Tibial nerve (tissue), 4 donors: ENCODE measurements around the gene GK. TPM values are rescaled to one million over a fixed set of nuclear protein-coding genes. Genes with fewer than 3 reads are reported as not detected.

Experiments
- DNase-seq, 2 donors: peaks; one replicate each; pipeline ENCODE4 v3.0.0-alpha.2; 2019; ENCODE audit warnings: low spot score in 2 of 2
- H3K27ac ChIP-seq, 4 donors: fragments of 200-600 bp; sonication (generic) in 3 of 4; one replicate each; pipeline ENCODE4 v1.5.1; 2017 to 2019; ENCODE audit warnings: mild to moderate bottlenecking in 1 of 4
- H3K27me3 ChIP-seq, 2 donors: fragments of 200-600 bp; sonication (generic) in 1 of 2; one replicate each; pipeline versions ENCODE4 v1.5.1 to v1.6.0; 2017 to 2019
- H3K36me3 ChIP-seq, 3 donors: fragments of 200-600 bp; sonication (generic); one replicate each; pipeline ENCODE4 v1.5.1; 2018 to 2019
- H3K4me1 ChIP-seq, 4 donors: fragments of 200-600 bp; sonication (generic) in 3 of 4; one replicate each; pipeline ENCODE4 v1.5.1; 2017 to 2019
- H3K4me3 ChIP-seq, 4 donors: fragments of 200-600 bp; sonication (generic) in 3 of 4; one replicate each; pipeline ENCODE4 v1.5.1; 2017 to 2019; ENCODE audit warnings: mild to moderate bottlenecking in 1 of 4, moderate library complexity in 1 of 4
- H3K9me3 ChIP-seq, 4 donors: fragments of 200-600 bp; sonication (generic) in 3 of 4; one replicate each; pipeline ENCODE4 v1.5.1; 2017 to 2019
- CTCF ChIP-seq, 5 experiments: fragments of 200-600 bp in 3 of 5; fragments of 450-650 bp in 2 of 5; sonication (generic) in 3 of 5; IDR thresholded peaks; one replicate each; pipeline ENCODE4 v1.5.1; 2016 to 2019; ENCODE audit warnings: antibody characterized with exemption in 5 of 5, mild to moderate bottlenecking in 3 of 5, moderate library complexity in 2 of 5
- EP300 ChIP-seq, 2 donors: sonication (generic); formaldehyde crosslinking; IDR thresholded peaks; one replicate each; pipeline ENCODE4 v1.6.1; 2017; ENCODE audit warnings: antibody characterized with exemption in 2 of 2, mild to moderate bottlenecking in 1 of 2
- POLR2A ChIP-seq, 2 donors: fragments of 450-650 bp; IDR thresholded peaks; one replicate each; pipeline ENCODE4 v1.6.1; 2017; ENCODE audit warnings: antibody characterized with exemption in 2 of 2, mild to moderate bottlenecking in 2 of 2, moderate library complexity in 2 of 2
- WGBS, 2 donors: methylation state at CpG; one replicate each; pipeline ENCODE4 v1.1.5; 2018; 5-methylcytosine and 5-hydroxymethylcytosine counted together
- total RNA-seq, 4 donors: library from RNA; depleted of rRNA; stranded (reverse); fragments of >200 nt; gene quantifications; one replicate each; pipeline ENCODE4 v1.1.0, GENCODE V29; 2016

The GK gene
- total RNA-seq, 4 donors from 2014 or later, result 2.8 to 11.4 (median 5.6) TPM

DNA sequence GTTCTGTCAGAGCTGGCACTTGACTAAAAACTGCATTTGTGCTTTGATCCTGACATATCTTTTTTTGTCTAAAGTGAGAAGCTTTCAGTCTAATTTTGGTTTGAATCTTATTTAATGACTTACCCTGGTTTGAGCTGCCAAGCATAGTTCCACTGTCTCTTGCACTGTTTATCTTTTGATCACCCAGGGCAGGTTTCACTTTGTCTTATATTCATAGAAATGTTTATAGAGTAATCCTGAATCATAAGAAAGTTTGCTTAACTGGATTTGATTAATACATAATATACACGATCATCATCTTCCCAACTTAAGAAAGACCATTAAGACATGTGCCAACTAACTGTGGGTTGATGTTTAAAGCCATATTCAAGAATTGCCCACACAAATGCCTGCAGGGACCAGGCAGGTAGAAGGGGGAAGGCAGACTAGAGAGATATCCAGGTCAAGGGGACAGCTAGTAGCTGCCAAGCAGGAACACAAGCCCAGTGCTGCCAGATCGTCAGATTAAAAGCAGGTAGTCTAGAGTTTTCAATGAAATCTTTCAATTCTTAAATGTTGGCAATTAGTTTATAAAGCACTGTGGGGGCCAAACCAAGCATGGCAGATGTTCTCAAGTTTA lies 1.9 kb downstream of the GK start:
- Histone ChIP-seq H3K4me1 (peaks cover 0 to 8% (median 0%) of the 10 kb centered on the region in 4 donors), H3K4me3 (no peak overlapping the region), H3K9me3 (no peaks in the 10 kb centered on the region), H3K27ac (no peak overlapping the region), H3K27me3 (no peaks in the 10 kb centered on the region), H3K36me3 (no peaks in the 10 kb centered on the region)
- TF ChIP-seq POLR2A (IDR thresholded peaks at IDR 0.05) (no peak), EP300 (IDR thresholded peaks at IDR 0.05) (no peak), CTCF (IDR thresholded peaks at IDR 0.05) (no peak)
- no peak for DNase-seq
- 71 to 75% methylated on average over 2 of the region's 2 CpGs for WGBS, 2 donors

GRCh38 chrX:30655991-30656390 lies 2.8 kb downstream of the GK start:
- Histone ChIP-seq H3K36me3 (no peaks in the 10 kb centered on the region), H3K27me3 (no peaks in the 10 kb centered on the region), H3K4me3 (no peak overlapping the region), H3K4me1 (peaks cover 0 to 8% (median 0%) of the 10 kb centered on the region in 4 donors), H3K27ac (no peak overlapping the region), H3K9me3 (no peaks in the 10 kb centered on the region)
- TF ChIP-seq CTCF (IDR thresholded peaks at IDR 0.05) (no peak), EP300 (IDR thresholded peaks at IDR 0.05) (no peak), POLR2A (IDR thresholded peaks at IDR 0.05) (no peak)
- DNase-seq, result no peak
- WGBS, 2 donors, result 66 to 86% methylated on average over 3 of the region's 3 CpGs

DNA sequence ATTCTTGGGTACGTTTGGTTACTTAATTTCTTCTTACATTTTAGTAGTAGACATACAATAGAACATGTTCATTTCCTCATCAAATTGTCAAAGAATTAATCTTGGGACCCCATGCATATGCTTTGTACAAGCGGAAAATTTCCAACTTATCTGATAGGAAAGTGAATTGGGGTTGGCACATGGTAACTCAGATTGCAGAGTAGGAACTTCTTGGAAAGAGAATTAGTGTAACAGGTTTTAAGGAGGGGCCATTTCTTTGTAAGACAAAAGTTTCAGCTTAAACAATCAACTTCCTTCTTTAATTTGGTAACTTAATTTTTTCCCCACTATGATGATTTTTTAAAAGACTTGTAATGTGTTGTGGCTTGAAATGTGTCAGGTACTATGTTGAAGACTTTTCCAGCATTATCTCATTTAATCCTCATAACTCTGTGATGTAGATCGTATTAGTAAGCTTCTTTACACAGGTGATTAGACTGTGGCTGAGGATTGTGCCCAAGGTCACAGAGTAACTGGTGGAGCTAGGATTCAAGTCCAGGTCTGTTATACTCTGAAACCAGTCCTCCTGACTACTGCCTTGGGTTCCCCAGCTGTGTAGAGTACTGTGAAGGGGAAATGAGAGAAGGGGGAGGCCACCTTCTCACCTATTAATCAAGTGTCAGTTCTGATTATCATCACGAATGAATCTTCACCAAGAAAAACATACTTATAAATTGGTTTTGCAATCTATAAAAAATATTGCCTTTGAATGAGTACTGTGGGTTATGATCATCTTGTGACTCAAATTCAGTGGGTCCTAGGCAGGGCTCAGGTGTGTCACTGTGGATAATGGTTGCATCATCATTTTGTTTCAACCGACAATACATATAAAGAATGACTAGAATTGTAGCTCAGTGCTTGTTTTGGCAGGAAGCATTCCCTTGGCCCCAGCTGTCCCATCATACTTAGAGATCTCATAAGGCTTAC lies 4.3 kb downstream of the GK start:
- H3K27me3 ChIP-seq, result no peaks in the 10 kb centered on the region
- no peak for DNase-seq
- peaks cover 0 to 8% (median 0%) of the 10 kb centered on the region in 4 donors for H3K4me1 ChIP-seq
- TF ChIP-seq CTCF (IDR thresholded peaks at IDR 0.05) (no peak), POLR2A (IDR thresholded peaks at IDR 0.05) (no peak), EP300 (IDR thresholded peaks at IDR 0.05) (no peak)
- no peak overlapping the region for H3K27ac ChIP-seq
- WGBS, 2 donors, result 75 to 85% methylated on average over 5 of the region's 5 CpGs
- no peaks in the 10 kb centered on the region for H3K36me3 ChIP-seq
- H3K4me3 ChIP-seq, result no peak overlapping the region
- H3K9me3 ChIP-seq, result no peaks in the 10 kb centered on the region

GRCh38 chrX:30659421-30659820 lies 6.2 kb downstream of the GK start:
- Histone ChIP-seq H3K27me3 (no peaks in the 10 kb centered on the region), H3K4me1 (peaks cover 0 to 3% (median 0%) of the 10 kb centered on the region in 4 donors), H3K4me3 (no peak overlapping the region), H3K27ac (no peak overlapping the region), H3K36me3 (no peaks in the 10 kb centered on the region), H3K9me3 (no peaks in the 10 kb centered on the region)
- no peak for DNase-seq
- TF ChIP-seq POLR2A (IDR thresholded peaks at IDR 0.05) (no peak), EP300 (IDR thresholded peaks at IDR 0.05) (no peak), CTCF (IDR thresholded peaks at IDR 0.05) (no peak)
- WGBS, 2 donors, result 69 to 86% methylated on average over 2 of the region's 2 CpGs

GRCh38 chrX:30661228-30661627 lies 8.0 kb downstream of the GK start:
- TF ChIP-seq CTCF (IDR thresholded peaks at IDR 0.05), result no peak
- no peak for TF ChIP-seq EP300 (IDR thresholded peaks at IDR 0.05)
- TF ChIP-seq POLR2A (IDR thresholded peaks at IDR 0.05), result no peak
- Histone ChIP-seq H3K36me3 (no peaks in the 10 kb centered on the region), H3K27ac (no peak overlapping the region), H3K9me3 (no peaks in the 10 kb centered on the region), H3K4me3 (no peak overlapping the region), H3K27me3 (no peaks in the 10 kb centered on the region), H3K4me1 (no peaks in the 10 kb centered on the region)
- no peak for DNase-seq
- WGBS, 2 donors, result 88 to 93% methylated on average over 6 of the region's 6 CpGs
